ENCODE results near the gene RSRP1. TPM values are rescaled to one million over a fixed set of nuclear protein-coding genes. Genes with fewer than 3 reads are reported as not detected.
"Not testable (repeated sequence)": the region's sequence is repeated elsewhere in the genome, so short reads cannot be mapped to it uniquely, and the experiment has no call there.

The RSRP1 gene
- total and polyA plus RNA-seq, 2 of the 8 experiments (the other 6 are each of a cell fraction or from before 2014, with no cell fraction given), result 32.9 to 59.4 TPM

- H3K36me3 ChIP-seq (ENCODE audit: control insufficient read depth in 2 of 4, insufficient read depth in 4 of 4, low read length in 3 of 4); H3K9ac ChIP-seq (replicated peaks in 1 of 4; ENCODE audit: extremely low read depth in 1 of 4, low read depth in 3 of 4, low read length in 3 of 4); H4K20me1 ChIP-seq (replicated peaks in 1 of 2; ENCODE audit: control insufficient read depth in 1 of 2, insufficient read depth in 2 of 2, low read length in 2 of 2); H4K8ac ChIP-seq (ENCODE audit: extremely low read depth, insufficient read depth, low read length); H2BK120ac ChIP-seq (replicated peaks; ENCODE audit: low read depth, low read length); H3K23me2 ChIP-seq (ENCODE audit: low read depth, low read length); H2AFZ ChIP-seq (ENCODE audit: low read length); H2AK5ac ChIP-seq (ENCODE audit: low read depth, low read length); H4K5ac ChIP-seq (ENCODE audit: insufficient read length, low read depth, low read length); H2BK12ac ChIP-seq (ENCODE audit: low read depth, low read length); H4K91ac ChIP-seq (replicated peaks; ENCODE audit: insufficient read length, low read length); H3K4me2 ChIP-seq (ENCODE audit: insufficient read depth in 1 of 2, low read depth in 2 of 2, low read length in 2 of 2); H3K4me1 ChIP-seq (replicated peaks in 1 of 4; ENCODE audit: control insufficient read depth in 3 of 4, insufficient read depth in 4 of 4, low read length in 3 of 4); H2BK15ac ChIP-seq (ENCODE audit: low read length); CTCF ChIA-PET (ENCODE audit: partially characterized antibody); H3K4me3 ChIP-seq (ENCODE audit: extremely low read depth in 1 of 4, insufficient read depth in 2 of 4, low read depth in 3 of 4, low read length in 4 of 4); H3K27ac ChIP-seq (ENCODE audit: low read depth, low read length); H3K9me3 ChIP-seq (ENCODE audit: insufficient read depth in 2 of 2, low read depth in 1 of 2, low read length in 1 of 2); H3K18ac ChIP-seq (ENCODE audit: extremely low read depth, low read length); H2BK20ac ChIP-seq (ENCODE audit: low read length); H3K79me1 ChIP-seq (ENCODE audit: low read depth, low read length); H2BK5ac ChIP-seq (ENCODE audit: low read depth, low read length); H3K79me2 ChIP-seq (ENCODE audit: control insufficient read depth in 1 of 2, insufficient read depth in 2 of 2, low read length in 2 of 2); H3K23ac ChIP-seq (ENCODE audit: insufficient read length); H3K14ac ChIP-seq (ENCODE audit: insufficient read length); FAIRE-seq; H3K56ac ChIP-seq (replicated peaks; ENCODE audit: insufficient read length, low read depth, low read length); H3K27me3 ChIP-seq (replicated peaks in 1 of 4; ENCODE audit: control insufficient read depth in 3 of 4, extremely low read depth in 1 of 4, insufficient read depth in 3 of 4, low read length in 3 of 4); DNase-seq (ENCODE audit: low read depth in 1 of 2, low spot score in 2 of 2); H3K4ac ChIP-seq (replicated peaks; ENCODE audit: insufficient read length, low read depth, low read length): not testable (repeated sequence)
- POLR2A ChIA-PET (ENCODE audit: partially characterized antibody), result interaction anchor here (0.7 to 1.4 kb wide), 2 partner anchors 32 to 147 kb away, joined by 3 read pairs; no protein-coding TSS in a partner anchor
- WGBS, 2 experiments (ENCODE audit: extremely low coverage in 1 of 2, insufficient coverage in 1 of 2, insufficient read length in 1 of 2, insufficient replicate concordance in 2 of 2, low coverage in 1 of 2, low lambda C conversion rate in 2 of 2, missing lambda C conversion rate in 1 of 2), result 90% methylated on average over 3 of the region's 3 CpGs; no CpG with 5 or more reads in 1 of the 2 experiments
Measured at GRCh38 chr1:25285862-25286261, 38.6 kb upstream of the RSRP1 start.

- H4K5ac ChIP-seq (ENCODE audit: insufficient read length, low read depth, low read length); H2BK12ac ChIP-seq (ENCODE audit: low read depth, low read length); DNase-seq (ENCODE audit: low read depth in 1 of 2, low spot score in 2 of 2): not testable (repeated sequence)
Measured at GRCh38 chr1:25279693-25280111, 32.4 kb upstream of the RSRP1 start.

More at GRCh38 chr1:25279693-25280111, 32.4 kb upstream of the RSRP1 start:
- H3K27me3 ChIP-seq (replicated peaks in 1 of 4; ENCODE audit: control insufficient read depth in 3 of 4, extremely low read depth in 1 of 4, insufficient read depth in 3 of 4, low read length in 3 of 4); H2BK20ac ChIP-seq (ENCODE audit: low read length); FAIRE-seq; H3K23me2 ChIP-seq (ENCODE audit: low read depth, low read length); H2AK5ac ChIP-seq (ENCODE audit: low read depth, low read length); H2BK5ac ChIP-seq (ENCODE audit: low read depth, low read length); H4K8ac ChIP-seq (ENCODE audit: extremely low read depth, insufficient read depth, low read length); H3K18ac ChIP-seq (ENCODE audit: extremely low read depth, low read length); H2BK15ac ChIP-seq (ENCODE audit: low read length); H3K79me1 ChIP-seq (ENCODE audit: low read depth, low read length); H2BK120ac ChIP-seq (replicated peaks; ENCODE audit: low read depth, low read length); CTCF ChIA-PET (ENCODE audit: partially characterized antibody); H3K36me3 ChIP-seq (ENCODE audit: control insufficient read depth in 2 of 4, insufficient read depth in 4 of 4, low read length in 3 of 4); H3K23ac ChIP-seq (ENCODE audit: insufficient read length); H3K27ac ChIP-seq (ENCODE audit: low read depth, low read length); H3K4me3 ChIP-seq (ENCODE audit: extremely low read depth in 1 of 4, insufficient read depth in 2 of 4, low read depth in 3 of 4, low read length in 4 of 4); H3K4me2 ChIP-seq (ENCODE audit: insufficient read depth in 1 of 2, low read depth in 2 of 2, low read length in 2 of 2); H3K9ac ChIP-seq (replicated peaks in 1 of 4; ENCODE audit: extremely low read depth in 1 of 4, low read depth in 3 of 4, low read length in 3 of 4); H4K20me1 ChIP-seq (replicated peaks in 1 of 2; ENCODE audit: control insufficient read depth in 1 of 2, insufficient read depth in 2 of 2, low read length in 2 of 2); H3K79me2 ChIP-seq (ENCODE audit: control insufficient read depth in 1 of 2, insufficient read depth in 2 of 2, low read length in 2 of 2); H3K14ac ChIP-seq (ENCODE audit: insufficient read length); H4K91ac ChIP-seq (replicated peaks; ENCODE audit: insufficient read length, low read length); H3K56ac ChIP-seq (replicated peaks; ENCODE audit: insufficient read length, low read depth, low read length); H3K4ac ChIP-seq (replicated peaks; ENCODE audit: insufficient read length, low read depth, low read length); H3K4me1 ChIP-seq (replicated peaks in 1 of 4; ENCODE audit: control insufficient read depth in 3 of 4, insufficient read depth in 4 of 4, low read length in 3 of 4); H2AFZ ChIP-seq (ENCODE audit: low read length); H3K9me3 ChIP-seq (ENCODE audit: insufficient read depth in 2 of 2, low read depth in 1 of 2, low read length in 1 of 2): not testable (repeated sequence)
- POLR2A ChIA-PET (ENCODE audit: partially characterized antibody), result interaction anchor here (0.6 kb wide), 1 partner anchor 329 kb away, joined by 4 read pairs; no protein-coding TSS in a partner anchor
- 84% methylated on average over 4 of the region's 5 CpGs; no CpG with 5 or more reads in 1 of the 2 experiments for WGBS, 2 experiments (ENCODE audit: extremely low coverage in 1 of 2, insufficient coverage in 1 of 2, insufficient read length in 1 of 2, insufficient replicate concordance in 2 of 2, low coverage in 1 of 2, low lambda C conversion rate in 2 of 2, missing lambda C conversion rate in 1 of 2)
